Measurements from ENCODE around the gene USP16.

- TF ChIP-seq CTCF (IDR thresholded peaks at IDR 0.05): no peak
- no peak for TF ChIP-seq POLR2A (IDR thresholded peaks at IDR 0.05)
These were observed 853 bp downstream of the USP16 start for GRCh38 chr21:29025328-29025713.

Measured in Peyer's patch (tissue), 4 donors.